GM19467 (cell line): ENCODE measurements around the gene TGM4.

Experiments
- ATAC-seq: cut with Tn5 transposase; IDR thresholded peaks from one replicate; pipeline ENCODE4 v1.9.1; 2021; ENCODE audit warnings: mild to moderate bottlenecking, moderate library complexity; ENCODE audit not compliant: unreplicated experiment

Gene TGM4

GRCh38 chr3:44913868-44914468 is 39.6 kb downstream of the TGM4 start:
- no peak for ATAC-seq

- no peak for ATAC-seq
Observed at GRCh38 chr3:44914936-44915335, 40.5 kb downstream of the TGM4 start.

GRCh38 chr3:44915702-44916438 is 41.5 kb downstream of the TGM4 start:
- no peak for ATAC-seq

- no peak for ATAC-seq
Observed at GRCh38 chr3:44918087-44918486, 43.7 kb downstream of the TGM4 start.

GRCh38 chr3:44918581-44918980 is 44.2 kb downstream of the TGM4 start:
- ATAC-seq, result no peak

- ATAC-seq, result no peak
Observed at GRCh38 chr3:44920081-44920480, 45.7 kb downstream of the TGM4 start.

GRCh38 chr3:44923632-44924456 is 49.4 kb downstream of the TGM4 start:
- no peak for ATAC-seq

GRCh38 chr3:44924457-44925084 is 50.2 kb downstream of the TGM4 start:
- ATAC-seq, result no peak

- no peak for ATAC-seq
Observed at GRCh38 chr3:44926172-44926571, 51.8 kb downstream of the TGM4 start.

- no peak for ATAC-seq
Observed at GRCh38 chr3:44926921-44927320, 52.5 kb downstream of the TGM4 start.

GRCh38 chr3:44927371-44927770 is 53.0 kb downstream of the TGM4 start:
- ATAC-seq, result no peak

GRCh38 chr3:44929782-44930181 is 55.4 kb downstream of the TGM4 start:
- ATAC-seq, result no peak

GRCh38 chr3:44930911-44931310 is 56.5 kb downstream of the TGM4 start:
- no peak for ATAC-seq

GRCh38 chr3:44931791-44932190 is 57.4 kb downstream of the TGM4 start:
- no peak for ATAC-seq

GRCh38 chr3:44932271-44932670 is 57.9 kb downstream of the TGM4 start:
- no peak for ATAC-seq

GRCh38 chr3:44932986-44933944 is 58.9 kb downstream of the TGM4 start:
- ATAC-seq, result no peak

GRCh38 chr3:44939581-44940036 is 65.2 kb downstream of the TGM4 start:
- no peak for ATAC-seq

GRCh38 chr3:44942202-44942921 is 68.0 kb downstream of the TGM4 start:
- ATAC-seq, result no peak

GRCh38 chr3:44948239-44948638 is 73.8 kb downstream of the TGM4 start:
- ATAC-seq, result no peak
